H1 (cell line): ENCODE measurements around the gene NXF2. TPM values are rescaled to one million over a fixed set of nuclear protein-coding genes. Genes with fewer than 3 reads are reported as not detected.

Source experiments
- polyA plus RNA-seq, 7 experiments: library from polyadenylated mRNA; depleted of rRNA in 3 of 7; stranded (reverse) in 5 of 7; unstranded in 2 of 7; fragments of >200 nt in 5 of 7; fragments of 200-250 nt in 2 of 7; gene quantifications; 1 replicate in 5 of 7; 2 replicates in 1 of 7; 4 replicates in 1 of 7; pipeline versions ENCODE4 v1.2.1 to v1.2.3, GENCODE V29; 2011 to 2013; ENCODE audit warnings: missing spikeins in 2 of 7, mixed read lengths in 2 of 7
- total RNA-seq: library from RNA; stranded (reverse); fragmentation: NEBNext Ultra II Directional; extraction: Animal tissue kit (Norgen Biotek cat#: 25700); gene quantifications from 2 replicates; pipeline ENCODE4 v1.2.1, GENCODE V29; 2021

Gene NXF2
- total and polyA plus RNA-seq, 2 of the 8 experiments (the other 6 are each of a cell fraction or from before 2014, with no cell fraction given) = not detected

Other genes starting within 250 kb of the NXF2 start
- 15.1 and 15.7 TPM in 2 replicates for gene TCEAL2, start 121.5 kb upstream of the NXF2 start, total RNA-seq
- gene TCEAL2, start 121.5 kb upstream of the NXF2 start, polyA plus RNA-seq (2011; rRNA removed) = not detected in 2 replicates
- gene TCEAL6, start 104.7 kb upstream of the NXF2 start, total RNA-seq = not detected in 2 replicates
- gene TCEAL6, start 104.7 kb upstream of the NXF2 start, polyA plus RNA-seq (2011; rRNA removed) = not detected in 2 replicates
- 9.9 and 12.0 TPM in 2 replicates for gene BEX5, start 91.2 kb upstream of the NXF2 start, total RNA-seq
- 0.15 TPM in 1 of 2 replicates, not detected in the other for gene BEX5, start 91.2 kb upstream of the NXF2 start, polyA plus RNA-seq (2011; rRNA removed)
- not detected in 2 replicates for gene TCP11X1, start 31.9 kb upstream of the NXF2 start, total RNA-seq
- not detected in 2 replicates for gene TCP11X1, start 31.9 kb upstream of the NXF2 start, polyA plus RNA-seq (2011; rRNA removed)
- not detected in 2 replicates for gene NXF2B, start 192.8 kb downstream of the NXF2 start, total RNA-seq
- gene NXF2B, start 192.8 kb downstream of the NXF2 start, polyA plus RNA-seq (2011; rRNA removed) = not detected in 2 replicates
- gene TCP11X2, start 224.6 kb downstream of the NXF2 start, total RNA-seq = 0.25 and 0.32 TPM in 2 replicates
- 0.08 TPM in 1 of 2 replicates, not detected in the other for gene TCP11X2, start 224.6 kb downstream of the NXF2 start, polyA plus RNA-seq (2011; rRNA removed)